Medulla oblongata (tissue), 1 donor: ENCODE measurements around the gene TNFRSF13B.
"Not testable (repeated sequence)": the region's sequence is repeated elsewhere in the genome, so short reads cannot be mapped to it uniquely, and the experiment has no call there.

Experiments used
- DNase-seq: peaks from one replicate; pipeline ENCODE4 v3.0.0-alpha.2; 2015; ENCODE audit errors: extremely low spot score

TNFRSF13B gene

DNA sequence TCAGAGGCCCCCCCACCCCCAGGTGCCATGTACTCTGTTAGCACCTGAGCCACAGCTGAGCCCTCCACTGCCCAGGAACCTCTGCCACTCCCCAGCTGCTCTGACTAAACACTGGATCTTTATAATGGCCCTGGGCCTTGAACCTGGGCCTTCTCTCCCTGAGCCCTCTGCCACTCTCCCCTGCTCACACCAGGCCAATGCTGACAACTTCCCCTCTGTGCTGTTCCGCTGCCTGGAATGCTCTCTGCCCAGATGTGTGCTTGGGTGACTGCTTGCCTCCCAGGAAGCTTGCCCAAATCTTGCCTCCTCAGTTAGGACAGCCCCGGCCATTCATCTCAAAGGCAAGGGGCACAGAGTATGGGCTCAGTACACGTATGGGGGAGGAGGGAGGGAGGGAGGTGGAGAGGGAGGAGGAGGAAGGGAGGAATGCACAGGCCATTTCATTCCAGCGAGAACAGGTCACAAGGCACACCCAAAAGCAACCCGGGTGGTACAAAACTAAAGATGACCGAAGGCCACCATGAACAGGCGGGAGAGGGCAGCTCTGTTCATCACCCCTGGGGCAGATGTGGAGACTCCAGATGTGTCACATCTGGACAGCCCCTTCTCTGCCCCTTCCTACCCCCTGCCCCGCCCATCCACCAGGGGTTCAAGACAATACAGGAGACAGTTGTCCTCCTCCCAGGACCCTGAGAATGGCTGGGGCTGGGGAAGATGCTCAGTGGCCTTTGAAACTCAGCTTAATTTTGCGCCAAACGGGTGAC, 15.3 kb upstream of the TNFRSF13B start:
- no peak for DNase-seq

DNA sequence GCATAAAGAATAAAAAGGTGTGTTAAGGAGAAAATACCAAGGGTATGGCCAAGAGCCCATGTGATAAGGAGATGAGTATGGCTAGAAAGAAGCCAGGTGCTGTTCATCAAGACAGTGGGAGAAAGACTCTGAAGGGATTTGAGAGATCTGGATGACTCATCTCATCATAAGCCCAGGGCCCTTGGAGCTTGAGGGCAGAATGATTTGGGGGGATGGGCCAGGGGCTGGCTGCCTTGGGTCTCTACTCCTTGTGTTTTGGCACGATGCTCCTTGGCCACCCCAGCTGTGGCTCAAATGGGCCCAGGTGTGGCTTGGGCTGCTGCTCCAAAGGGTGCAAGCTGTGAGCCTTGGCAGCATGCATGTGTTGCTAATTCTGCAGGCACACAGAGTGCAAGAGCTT, 14.5 kb upstream of the TNFRSF13B start:
- no peak for DNase-seq

DNA sequence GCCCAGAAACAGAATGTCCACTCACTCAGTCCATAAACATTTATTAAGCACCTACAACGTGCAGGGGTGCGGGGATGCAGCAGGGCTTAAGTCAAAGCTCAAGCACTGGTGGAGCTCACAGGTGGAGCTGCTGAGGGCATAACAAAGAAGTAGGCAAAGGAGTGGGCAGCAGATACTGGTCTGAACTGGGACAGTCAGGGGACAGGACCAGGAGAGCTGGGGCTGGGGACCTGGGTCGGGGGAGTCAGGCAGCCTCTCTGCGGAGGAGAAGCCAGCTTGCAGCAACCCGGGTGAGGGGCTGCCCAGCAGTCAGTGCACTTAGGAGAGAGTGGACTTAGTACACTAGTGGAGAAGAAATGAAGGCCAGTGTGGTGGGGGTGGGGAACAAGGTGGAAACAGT, 10.0 kb upstream of the TNFRSF13B start:
- no peak for DNase-seq

DNA sequence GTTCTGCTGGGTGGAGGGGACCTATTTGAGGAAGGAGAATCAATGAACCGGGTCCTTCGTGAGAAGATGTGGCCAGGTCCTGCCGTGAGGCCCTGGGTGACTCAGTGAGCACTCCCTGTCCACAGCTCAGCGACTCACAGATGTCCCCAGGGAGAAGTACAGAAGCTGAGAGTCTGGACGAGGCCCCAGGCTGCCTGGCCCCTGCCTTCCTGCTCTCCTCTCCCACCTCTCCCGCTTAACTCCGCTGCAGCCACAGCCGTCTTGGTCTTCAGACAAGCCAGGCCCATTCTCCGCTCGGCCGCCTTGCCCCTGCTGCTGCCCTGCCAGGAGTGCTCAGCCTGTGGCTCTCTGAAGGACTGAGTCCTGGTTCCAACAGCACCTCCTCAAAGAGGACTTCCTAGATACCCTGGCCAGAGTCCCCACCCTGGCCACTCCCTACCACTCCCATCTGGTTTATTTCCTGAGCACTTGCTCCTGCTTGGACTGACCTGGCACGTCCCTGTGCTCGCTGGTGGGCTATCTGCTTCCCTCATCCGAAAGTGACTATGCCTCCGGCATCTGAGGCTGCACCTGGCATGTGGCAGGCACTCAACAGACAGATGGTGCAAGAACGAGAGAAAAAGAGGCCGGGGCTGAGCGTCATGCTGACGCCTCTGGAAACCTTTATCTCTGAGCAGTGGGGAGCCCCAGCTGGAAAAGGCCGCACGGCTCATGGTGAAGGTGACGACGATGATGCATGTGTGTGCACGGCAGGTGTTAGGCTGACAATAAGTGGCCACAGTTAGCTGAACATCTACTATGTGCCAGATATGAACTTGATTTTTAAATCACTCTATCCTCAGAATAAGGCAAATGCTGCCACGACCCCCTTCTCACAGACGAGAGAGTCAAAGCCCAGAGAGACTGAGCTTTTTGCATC, 9.2 kb upstream of the TNFRSF13B start:
- no peak for DNase-seq

DNA sequence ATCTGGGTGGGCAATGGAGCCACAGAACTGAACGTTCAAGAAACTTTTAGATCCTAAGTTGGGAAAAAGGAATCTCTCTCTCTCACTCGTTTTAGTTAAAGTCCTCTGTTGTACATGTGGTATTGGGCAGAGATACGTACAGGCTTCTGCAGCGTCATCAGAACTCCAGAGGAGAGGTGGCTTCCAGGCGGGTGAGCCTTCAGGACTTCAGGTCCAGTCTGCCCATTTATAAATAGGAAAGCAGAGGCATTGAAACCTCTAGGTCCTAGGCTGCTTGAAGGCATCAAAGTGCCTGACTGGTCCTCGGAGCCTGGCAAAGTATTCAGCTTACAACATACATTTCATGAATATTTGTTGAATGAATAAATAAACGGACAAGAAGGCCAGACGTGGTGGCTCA, 8.1 kb upstream of the TNFRSF13B start:
- no peak for DNase-seq

DNA sequence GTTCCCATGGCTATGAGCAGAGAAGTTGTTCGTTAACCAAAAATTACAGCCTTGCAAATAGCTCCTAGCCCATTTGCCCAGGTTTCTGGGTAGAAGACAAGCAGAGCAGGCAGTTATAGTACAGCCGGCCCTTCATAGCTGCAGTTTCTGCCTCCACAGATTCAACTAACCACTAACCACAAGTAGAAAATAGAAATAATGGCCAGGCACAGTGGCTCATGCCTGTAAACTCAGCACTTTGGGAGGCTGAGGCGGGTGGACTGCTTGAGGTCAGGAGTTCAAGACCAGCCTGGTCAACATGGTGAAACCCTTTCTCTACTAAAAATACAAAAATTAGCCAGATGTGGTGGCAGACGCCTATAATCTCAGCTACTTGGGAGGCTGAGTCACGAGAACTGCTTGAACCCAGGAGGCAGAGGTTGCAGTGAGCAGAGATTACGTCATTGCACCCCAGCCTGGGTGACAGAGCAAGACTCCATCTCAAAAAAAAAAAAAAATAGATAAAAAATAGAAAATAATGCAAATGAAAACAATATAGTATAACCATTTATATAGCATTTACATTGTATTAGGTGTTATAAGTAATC, 7.4 kb upstream of the TNFRSF13B start:
- not testable (repeated sequence) for DNase-seq

DNA sequence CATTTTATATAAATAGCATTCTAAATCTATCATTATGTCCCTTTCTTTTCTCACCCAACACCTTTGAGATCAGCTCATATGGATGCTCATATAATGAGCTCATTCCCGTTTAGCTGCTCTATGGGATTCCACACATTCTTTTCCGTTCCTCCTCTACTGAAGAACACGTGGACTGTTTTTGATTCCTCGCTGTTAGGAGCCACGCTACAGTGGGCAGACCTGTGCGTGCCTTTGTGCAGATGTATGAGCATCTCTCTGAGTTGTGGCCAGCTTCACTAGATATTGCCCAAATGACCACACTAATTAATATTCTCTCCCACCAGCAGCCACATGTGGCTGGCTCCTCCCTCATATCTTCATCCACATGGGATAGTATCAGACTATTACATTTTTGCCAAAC, 6.0 kb upstream of the TNFRSF13B start:
- no peak for DNase-seq

DNA sequence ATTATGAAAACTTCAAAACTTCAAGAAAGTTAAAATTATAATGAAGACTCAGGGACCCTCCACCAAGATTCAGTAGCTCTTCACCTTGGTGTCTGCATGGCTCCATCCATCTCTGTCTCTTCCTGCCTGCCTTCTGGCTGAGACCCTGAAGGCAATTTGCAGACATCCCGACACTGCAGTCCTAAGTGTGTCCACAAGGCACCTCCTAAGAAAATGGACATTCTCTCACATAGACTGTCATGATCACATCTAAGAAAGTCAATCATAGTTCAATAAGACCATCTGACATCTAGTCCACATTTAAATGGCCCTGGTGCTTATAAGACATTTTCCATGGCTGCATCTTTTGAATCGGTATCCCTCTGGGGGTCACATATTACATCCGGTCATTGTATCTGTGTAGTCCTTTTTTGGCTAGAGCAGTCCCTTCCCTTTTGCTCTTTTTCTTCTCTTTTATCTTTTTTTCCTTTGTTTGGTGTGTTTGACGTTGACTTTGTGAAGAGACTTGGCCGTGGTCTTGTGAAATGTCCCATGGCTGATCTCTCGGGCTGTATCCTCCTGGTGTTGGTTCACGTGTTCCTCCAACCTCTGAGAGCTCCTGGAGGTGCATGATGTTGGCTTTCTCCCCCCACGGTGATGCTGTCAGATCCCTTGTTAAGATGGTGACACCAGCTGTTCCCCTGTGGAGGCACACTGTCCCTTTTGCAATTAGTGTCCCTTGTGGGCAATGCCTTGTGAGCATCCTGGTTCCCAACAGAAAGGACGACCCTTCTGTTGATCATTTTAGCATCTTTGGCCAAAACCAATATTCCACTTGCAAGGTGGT, 5.0 kb upstream of the TNFRSF13B start:
- DNase-seq, result no peak

DNA sequence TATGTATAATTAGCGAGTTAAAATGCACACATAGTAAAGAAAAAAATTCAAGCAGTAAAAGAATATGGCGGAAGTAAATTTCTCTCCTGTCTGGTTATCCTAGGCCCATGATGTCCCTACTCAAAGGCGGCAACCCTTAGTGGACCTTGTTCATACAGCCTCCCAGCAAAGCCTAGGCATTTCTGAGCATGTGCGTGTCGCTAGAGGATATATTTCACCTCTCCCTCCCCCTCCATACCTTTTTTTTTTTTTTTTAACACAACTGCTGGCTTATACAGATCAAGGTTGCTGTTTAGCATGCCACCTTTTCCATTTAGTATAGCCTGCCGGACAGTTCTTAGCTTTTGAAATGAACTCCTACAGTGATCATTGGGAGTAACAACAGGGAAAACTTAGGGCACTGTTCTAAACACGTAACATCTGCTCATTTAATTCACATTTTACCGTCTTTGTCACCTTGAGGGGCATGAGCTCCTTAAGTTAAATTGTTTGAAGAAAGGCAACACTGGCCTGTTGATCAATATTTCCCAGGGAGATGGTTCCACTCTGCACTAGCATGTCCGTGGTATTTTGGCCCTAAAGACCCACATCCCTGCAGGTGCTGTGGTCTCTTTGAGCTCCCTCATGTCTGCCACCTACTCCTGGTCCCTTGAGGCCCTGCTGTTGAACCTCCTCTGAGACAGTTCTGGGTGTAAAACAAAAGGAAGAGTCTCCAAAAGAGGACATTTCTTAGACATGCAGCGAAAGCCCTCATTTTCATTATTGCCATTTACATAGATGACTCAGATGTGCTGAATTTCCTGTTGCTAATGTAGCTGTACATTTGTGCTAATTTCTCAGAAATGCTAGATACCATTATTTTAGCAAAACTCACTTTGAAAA, 4.1 kb upstream of the TNFRSF13B start:
- no peak for DNase-seq

DNA sequence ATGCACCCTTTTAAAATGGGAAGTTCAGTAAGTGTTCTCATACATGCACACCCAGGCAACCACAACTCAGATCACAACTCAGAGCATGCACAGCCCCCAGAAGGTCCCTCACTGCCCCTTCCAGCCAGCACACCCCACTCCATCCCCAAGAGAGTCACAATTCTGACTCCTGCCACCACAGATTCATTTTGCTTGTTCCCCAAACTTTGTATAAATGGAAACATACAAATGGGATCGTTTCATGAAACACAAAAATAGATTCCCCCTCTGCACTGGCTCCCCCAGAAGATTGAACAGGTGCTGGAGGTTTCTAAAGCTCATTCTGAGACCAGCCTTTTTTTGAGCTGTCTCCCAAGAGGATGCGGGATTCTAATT, 3.3 kb upstream of the TNFRSF13B start:
- no peak for DNase-seq

DNA sequence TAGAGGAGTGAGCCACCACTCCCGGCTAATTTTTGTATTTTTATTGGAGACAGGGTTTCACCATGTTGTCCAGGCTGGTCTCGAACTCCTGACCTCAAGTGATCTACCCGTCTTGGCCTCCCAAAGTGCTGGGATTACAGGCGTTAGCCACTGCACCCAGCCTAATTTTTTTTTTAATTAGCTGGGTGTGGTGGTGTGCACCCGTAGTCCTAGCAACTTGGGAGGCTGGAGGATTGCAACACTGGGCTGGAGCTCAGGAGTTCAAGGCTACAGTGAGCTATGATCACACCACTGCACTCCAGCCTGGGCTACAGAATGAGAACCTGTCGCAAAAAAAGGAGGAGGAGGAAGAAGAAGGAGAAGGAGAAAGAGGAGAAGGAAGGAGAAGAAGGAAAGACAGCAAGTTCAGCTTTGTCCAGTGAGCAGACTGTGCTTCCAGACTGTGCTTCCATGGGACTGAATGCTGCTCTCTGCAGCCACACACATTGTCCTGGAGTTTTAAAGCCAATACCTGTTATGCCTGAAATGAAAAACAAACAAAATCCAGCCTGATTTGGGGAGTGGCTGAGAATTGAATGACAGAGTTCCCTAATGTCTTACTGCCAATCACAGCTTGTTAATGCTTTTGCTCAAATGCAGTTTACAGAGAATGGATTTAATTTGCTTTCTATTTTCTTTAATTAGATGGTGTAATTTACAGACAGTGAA, 2.8 kb upstream of the TNFRSF13B start:
- DNase-seq, result no peak

DNA sequence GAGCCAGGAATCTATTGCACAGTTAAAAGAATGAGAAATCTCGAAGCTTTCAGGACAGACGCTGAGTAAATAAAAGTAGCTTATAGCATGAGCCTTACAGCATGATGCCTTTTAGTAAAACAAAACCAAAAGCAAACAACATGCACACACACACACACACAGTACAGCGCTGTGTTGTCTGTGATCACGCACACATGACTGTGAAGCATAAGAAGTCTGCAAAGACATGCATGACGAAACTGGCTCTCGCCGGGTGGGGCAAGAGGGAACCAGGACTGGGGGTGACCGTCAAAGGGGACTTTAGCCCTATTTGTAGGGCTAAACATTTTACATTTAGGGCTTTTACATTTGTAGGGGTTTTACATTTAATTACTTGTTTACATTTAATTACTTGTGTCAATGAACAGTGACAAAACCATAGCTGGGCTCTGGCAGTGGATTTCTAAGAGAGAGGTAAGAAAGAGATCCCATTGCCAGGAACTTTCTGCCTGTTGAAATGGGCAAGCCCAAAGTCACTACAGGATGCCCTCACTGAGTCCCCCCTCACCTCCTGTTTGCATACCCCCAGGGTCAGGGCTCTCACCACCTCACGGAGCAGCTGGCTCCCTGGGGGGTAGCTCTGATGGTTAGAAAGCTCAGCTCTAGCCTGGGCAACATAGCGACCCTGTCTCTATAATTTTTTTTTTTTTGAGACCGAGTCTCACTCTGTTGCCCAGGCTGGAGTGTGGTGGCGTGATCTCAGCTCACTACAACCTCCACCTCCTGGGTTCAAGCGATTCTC, 2.0 kb upstream of the TNFRSF13B start:
- no peak for DNase-seq

DNA sequence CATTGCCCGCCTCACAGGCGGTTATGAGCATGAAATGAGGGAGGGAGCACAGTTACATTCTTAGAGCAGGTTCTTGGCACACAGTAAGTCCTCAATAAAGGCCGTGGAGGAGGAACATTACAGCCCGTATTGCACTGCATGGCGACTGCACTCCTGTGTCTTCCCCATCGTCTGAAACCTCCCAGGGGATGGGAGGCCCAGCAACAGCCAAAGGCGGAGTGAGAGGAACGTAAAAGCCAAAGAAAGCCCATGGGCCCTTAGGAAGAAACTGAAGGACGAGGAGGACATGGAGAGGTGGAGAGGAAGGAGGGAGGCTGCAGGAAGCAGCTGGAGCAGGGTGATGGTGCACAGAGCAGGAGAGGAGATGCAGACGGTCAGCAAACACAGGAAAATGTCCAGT, 1.1 kb upstream of the TNFRSF13B start:
- DNase-seq, result not testable (repeated sequence)

DNA sequence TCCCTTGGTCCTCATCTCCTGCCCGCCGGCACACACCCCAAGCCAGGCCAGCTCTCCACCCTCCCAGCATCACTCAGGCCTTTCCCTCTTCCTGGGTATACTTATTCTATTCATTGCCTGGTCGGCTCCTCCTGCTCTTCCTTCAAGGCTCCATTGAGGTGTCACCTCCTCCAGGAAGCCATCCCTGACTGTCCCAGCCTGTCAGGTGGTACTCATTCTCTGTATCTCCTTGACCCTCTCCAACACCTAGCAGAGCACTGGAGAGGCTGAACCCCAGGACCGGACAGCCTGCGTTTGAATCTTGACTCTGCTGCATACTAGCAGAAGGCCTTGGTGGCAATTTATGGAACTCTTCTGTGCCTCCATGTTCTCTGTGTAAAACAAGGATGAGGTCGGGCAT, 428 bp upstream of the TNFRSF13B start:
- no peak for DNase-seq

DNA sequence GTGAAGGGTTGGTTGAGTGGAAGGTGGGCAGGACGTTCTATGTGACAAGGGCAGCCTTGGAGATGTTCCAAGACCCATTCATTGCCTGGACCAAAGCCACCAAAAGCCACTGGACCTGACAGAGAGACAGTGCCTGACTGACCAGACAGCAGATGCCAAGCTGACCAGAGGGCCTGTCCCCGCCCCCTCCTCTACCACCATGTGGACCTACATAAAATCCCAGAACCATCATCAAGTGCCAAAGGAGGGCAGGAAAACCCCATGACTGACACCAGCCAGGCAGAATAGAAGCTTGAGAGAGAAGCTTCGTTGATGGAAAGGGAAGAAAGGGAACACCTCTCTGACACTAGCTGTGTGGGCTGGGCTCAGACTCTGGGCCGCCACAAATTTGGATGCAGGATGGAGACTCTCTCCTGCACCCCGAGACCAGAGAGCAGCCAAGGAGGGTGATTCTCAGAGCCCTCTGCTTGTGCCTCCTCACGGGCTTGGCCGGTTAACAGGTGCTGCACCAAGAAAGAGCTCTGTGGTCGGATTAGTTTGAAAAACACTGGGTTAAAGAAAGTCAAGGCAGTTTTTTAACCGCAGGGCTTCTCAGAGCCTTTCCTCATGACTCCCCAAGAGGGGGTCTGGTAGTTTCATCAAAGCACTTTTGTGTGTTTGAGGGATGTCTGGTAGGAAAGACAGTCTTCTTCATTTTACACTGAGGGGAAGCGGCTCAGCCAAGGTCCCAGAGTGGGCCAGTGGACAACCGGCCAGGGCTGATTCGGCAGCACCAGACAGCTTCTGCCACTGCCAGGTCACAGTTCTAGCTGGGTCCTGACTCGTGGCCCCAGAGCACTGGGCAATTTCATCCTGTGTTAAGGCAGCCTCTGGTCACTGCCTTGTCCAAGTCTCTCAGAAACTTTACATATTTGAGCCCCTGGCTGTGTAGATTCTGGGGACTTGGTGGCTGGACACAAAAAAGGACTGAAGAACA, 1.7 kb downstream of the TNFRSF13B start:
- DNase-seq, result no peak

DNA sequence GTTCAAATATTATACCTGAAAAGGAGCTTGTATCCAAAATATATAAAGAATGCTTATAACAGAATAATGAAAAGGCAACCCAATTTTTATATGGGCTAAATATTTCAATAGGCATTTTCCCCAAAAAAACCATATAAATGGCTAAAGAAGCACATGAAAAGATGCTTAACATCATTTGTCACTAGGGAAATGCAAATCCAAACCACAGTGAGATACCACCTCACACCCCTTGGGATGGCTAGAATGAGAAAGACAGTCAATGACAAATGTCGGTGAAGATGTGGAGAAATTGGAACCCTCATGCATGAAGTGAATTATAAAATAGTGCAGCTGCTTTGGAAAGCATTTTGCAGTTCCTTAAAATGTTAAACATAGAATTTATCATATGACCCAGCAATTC, 3.1 kb downstream of the TNFRSF13B start:
- no peak for DNase-seq

DNA sequence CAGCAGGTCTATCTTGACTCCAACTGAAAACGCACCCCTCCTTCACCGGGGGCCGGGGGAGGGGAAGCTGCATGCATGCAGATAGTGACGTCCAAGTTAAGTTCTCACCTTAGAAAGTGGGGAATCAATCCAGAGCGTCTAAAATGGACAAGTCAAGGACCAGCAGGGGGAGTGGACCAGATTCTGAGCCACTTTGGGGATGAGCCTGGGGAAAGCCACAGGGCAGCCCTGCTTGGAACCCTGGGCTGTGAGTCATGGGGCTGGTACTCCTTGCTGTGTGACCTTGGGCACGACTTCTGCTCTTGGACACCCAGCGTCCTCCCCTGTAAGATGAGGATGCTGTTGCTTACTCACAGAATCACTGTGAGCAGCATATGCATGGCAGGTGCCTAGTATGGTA, 9.1 kb downstream of the TNFRSF13B start:
- DNase-seq, result no peak

DNA sequence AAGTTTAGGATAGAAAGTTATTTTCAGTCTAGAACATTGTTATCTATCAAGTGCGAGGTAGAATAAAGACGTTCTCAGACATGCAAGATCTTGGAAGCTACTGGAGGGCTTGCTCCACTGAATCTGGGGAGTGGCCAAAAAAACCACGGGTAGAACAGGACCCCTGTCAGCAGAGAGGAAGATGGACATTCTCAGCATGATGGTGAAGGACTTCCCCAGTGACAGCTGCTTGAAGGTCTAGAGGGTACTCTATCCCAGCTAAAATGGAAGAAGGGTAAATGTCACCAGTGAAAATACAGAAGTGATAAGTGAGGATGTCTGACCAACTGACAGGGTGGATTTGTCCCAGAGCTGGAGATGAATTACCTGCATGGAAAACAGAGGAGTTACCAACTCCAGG, 10.1 kb downstream of the TNFRSF13B start:
- no peak for DNase-seq
